Occipital lobe (tissue), 2 donors: ENCODE data around the gene CFHR1. TPM values are rescaled to one million over a fixed set of nuclear protein-coding genes. Genes with fewer than 3 reads are reported as not detected.
"Not testable (repeated sequence)": the region's sequence is repeated elsewhere in the genome, so short reads cannot be mapped to it uniquely, and the experiment has no call there.

Experiments used
- DNase-seq: peaks from one replicate; lab custom pipeline; 2025; lab: John Stamatoyannopoulos, UW
- total RNA-seq: library from RNA; depleted of rRNA; stranded (reverse); fragments of >200 nt; gene quantifications from one replicate; pipeline ENCODE4 v1.2.3, GENCODE V29; 2014

CFHR1 gene
- total RNA-seq: 0.94 TPM

DNA sequence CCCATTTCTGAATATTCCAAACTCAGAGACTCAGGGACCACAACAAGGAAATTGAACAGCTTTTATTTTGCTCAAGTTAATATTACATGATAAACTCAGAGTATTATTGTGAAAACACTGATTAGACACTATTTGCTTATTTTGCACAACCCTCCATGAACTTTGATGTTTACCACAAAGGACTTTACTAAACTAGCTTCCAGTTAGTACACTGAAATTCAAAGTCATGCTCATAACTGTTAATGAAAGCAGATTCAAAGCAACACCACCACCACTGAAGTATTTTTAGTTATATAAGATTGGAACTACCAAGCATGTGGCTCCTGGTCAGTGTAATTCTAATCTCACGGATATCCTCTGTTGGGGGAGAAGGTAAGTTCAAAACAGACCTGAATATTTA, at the start of gene CFHR1:
Gene CFHR1, plus strand, starts transcription at position 201 of the 400 bp plus-strand sequence. Its CDS starts 114 bp downstream, at position 315.
- DNase-seq: not testable (repeated sequence)

DNA sequence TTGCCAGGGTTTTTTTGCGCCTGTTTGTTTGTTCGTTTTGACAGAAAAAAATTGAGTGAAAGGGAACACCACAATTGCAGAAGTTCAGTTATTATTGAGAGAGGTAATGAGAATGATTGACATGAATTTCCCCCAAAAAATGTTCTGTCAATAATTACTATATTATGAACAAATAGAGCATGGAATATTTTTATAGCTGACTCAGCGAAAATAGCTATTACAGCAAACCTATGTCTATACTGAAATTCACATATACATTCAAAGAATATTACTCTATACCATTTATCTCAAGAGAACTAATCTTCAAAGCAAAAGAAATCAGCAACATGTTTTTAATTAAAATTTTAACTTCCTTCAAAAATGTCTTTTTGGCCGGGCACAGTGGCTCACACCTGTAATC, 49.7 kb upstream of the CFHR1 start:
- DNase-seq: not testable (repeated sequence)

DNA sequence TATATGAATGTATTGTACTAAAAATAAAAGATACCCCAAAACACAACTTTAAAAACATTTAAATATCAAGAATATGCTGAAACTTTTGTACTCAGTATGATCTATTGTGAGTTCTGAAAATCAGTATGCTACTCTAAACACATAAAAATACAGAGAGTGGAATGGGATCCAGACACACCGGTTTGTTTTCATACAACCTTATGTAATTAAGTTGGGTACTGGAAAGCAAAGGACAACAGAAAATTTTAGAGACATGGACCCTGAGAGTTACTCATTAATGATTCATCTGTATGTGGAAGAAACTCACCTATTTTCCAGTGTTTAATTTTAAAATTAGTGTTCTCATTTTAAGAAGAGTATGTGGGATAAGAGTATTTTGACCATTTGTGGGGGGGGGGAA, 45.8 kb upstream of the CFHR1 start:
- DNase-seq: no peak

GRCh38 chr1:196774175-196774574, 45.4 kb upstream of the CFHR1 start:
- DNase-seq: no peak

DNA sequence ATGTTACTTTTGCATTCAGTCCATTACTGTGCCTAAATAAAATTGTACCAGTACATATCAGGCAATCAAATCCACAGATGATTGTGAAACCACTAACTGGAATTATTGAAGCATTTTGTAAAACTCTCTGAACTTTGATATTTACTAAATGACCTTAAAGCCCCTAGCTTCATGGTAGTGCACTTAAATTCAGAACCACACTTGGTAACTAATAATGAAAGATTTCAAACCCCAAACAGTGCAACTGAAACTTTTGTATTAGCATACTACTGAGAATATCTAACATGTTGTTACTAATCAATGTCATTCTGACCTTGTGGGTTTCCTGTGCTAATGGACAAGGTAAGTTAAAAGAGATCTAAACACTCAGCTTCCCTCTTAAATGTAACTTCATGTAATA, 44.9 kb upstream of the CFHR1 start, which contains the start of gene CFHR3:
Gene CFHR3, plus strand, starts transcription at position 238 of the 400 bp plus-strand sequence. Its CDS starts 47 bp downstream, at position 285.
- DNase-seq: no peak

DNA sequence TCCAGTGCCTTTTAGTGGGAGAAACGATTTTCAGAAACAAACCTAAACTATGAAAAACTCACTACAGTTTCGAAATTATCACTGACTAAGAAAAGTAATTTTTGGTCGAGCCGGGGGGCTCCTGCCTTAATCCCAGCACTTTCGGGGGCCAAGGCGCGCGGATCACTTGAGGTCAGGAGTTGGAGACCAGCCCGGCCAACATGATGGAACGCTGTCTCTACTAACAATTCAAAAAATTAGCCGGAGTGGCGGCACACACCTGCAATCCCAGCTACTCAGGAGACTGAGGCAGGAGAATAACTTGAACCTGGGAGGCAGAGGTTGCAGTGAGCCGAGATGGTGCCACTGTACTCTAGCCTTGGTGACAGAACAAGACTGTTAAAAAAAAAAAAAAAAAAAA, 41.9 kb upstream of the CFHR1 start:
- DNase-seq: no peak

DNA sequence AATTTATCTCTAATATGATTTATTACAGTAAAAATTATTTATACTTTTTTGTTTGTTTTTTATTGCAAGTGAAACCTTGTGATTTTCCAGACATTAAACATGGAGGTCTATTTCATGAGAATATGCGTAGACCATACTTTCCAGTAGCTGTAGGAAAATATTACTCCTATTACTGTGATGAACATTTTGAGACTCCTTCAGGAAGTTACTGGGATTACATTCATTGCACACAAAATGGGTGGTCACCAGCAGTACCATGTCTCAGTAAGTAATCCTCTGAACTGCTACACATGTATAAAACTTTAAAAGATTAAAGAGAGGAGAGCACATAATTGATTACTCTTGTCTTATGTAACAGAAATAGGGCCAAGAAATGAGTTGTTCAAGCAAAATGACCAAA, 40.4 kb upstream of the CFHR1 start:
- DNase-seq: no peak

GRCh38 chr1:196791252-196791651, 28.3 kb upstream of the CFHR1 start:
- not testable (repeated sequence) for DNase-seq

DNA sequence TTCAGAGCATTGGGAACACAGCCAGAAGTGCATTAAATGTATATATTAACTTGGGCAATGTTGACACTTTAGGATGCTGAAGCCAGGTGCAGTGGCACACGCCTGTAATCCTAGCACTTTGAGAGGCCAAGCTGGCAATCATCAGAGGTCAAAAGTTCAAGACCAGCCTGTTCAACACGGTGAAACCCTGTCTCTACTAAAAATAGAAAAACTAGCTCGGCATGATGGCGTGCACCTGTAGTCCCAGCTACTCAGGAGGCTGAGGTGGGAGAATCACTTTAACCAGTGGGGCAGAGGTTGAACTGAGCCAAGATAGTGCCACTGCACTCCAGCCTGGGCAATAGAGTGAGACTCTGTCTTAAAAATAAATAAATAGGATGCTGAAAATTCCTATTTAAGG, 25.4 kb upstream of the CFHR1 start:
- DNase-seq: not testable (repeated sequence)

GRCh38 chr1:196797891-196798290, 21.6 kb upstream of the CFHR1 start:
- DNase-seq: no peak

GRCh38 chr1:196801920-196802319, 17.6 kb upstream of the CFHR1 start:
- DNase-seq: not testable (repeated sequence)

DNA sequence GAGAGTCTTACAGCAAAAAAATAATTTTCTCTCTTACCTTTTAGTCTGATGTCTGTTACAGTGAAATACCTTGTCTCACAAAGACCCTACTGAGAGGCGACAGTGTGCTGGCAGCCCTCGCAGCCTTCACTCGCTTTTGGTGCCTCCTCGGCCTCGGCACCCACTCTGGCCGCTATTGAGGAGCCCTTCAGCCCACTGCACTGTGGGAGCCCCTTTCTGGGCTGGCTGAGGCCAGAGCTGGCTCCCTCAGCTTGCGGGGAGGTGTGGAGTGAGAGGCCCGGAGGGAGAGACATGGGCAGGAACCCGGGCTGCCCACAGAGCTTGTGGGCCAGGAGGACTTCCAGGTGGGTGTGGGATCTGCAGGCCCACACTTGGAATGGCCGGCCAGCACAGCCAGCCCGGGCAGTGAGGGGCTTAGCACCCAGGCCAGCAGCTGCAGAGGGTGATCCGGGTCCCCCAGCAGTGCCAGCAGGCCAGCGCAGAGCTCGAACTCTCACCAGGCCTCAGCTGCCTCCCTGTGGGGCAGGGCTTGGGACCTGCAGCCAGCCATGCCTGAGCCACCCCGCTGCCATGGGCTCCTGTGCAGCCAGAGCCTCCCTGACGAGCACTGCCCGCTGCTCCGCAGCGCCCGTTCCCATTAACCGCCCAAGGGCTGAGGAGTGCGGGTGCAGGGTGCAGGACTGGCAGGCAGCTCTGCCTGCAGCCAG, 10.8 kb upstream of the CFHR1 start:
- no peak for DNase-seq

- not testable (repeated sequence) for DNase-seq
These were observed 2.1 kb upstream of the CFHR1 start for GRCh38 chr1:196817442-196817841.

DNA sequence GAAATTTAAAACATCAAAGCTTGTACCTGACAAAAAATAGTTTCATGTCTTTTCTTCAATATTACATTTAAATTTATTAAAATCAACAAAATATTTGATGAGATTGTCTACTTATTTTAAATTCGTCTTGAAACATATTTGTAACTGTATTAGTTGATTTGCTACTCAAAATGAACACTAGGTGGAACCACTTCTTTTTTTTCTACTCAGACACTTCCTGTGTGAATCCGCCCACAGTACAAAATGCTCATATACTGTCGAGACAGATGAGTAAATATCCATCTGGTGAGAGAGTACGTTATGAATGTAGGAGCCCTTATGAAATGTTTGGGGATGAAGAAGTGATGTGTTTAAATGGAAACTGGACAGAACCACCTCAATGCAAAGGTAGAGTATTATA, 8.3 kb downstream of the CFHR1 start:
- DNase-seq: not testable (repeated sequence)

DNA sequence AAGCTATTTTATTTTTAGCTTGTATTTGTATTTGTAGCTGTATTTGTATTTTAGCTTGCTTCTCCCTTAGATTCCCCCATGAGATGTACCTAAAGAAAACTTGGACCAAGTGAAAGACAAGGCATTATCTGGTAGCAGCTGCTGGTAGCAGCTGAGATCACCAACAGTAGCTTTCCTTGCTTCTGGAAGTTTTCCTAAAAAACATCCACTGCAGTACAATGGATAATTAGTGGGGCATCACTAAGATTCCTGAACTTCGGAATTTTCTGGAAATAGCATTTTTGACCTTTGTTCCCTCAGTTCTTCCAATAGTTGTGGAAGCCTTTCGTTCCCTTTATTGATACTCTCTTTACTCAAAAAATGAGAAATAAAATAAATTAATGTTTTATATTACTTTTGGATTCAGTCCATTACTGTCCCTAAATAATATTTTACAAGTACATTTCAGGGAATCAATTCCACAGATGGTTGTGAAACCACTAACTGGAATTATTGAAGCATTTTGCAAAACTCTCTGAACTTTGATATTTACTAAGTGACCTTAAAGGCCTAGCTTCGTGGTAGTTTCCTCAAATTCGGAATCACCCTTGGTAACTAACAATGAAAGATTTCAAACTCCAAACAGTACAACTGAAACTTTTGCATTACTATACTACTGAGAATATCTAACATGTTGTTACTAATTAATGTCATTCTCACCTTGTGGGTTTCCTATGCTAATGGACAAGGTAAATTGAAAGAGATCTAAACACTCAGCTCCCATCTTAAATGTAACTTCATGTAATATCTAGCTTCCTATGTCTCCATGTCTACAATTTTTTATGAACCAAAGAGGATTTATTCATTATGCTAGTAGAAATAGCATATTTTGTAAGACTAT, 30.3 kb downstream of the CFHR1 start:
- not testable (repeated sequence) for DNase-seq

GRCh38 chr1:196856053-196856452, 36.5 kb downstream of the CFHR1 start:
- no peak for DNase-seq

GRCh38 chr1:196857188-196857587, 37.7 kb downstream of the CFHR1 start:
- DNase-seq: no peak

- DNase-seq: no peak
These were observed 39.3 kb downstream of the CFHR1 start for GRCh38 chr1:196858811-196859210.

- DNase-seq: no peak
These were observed 40.9 kb downstream of the CFHR1 start for GRCh38 chr1:196860323-196860884.

- DNase-seq: no peak
These were observed 41.9 kb downstream of the CFHR1 start for GRCh38 chr1:196861429-196861828.

GRCh38 chr1:196866974-196867373, 47.4 kb downstream of the CFHR1 start:
- no peak for DNase-seq

- DNase-seq: no peak
These were observed 53.9 kb downstream of the CFHR1 start for GRCh38 chr1:196873385-196873784.
